Duodenal mucosa (tissue), 2 donors: ENCODE measurements around the gene LETM1.

Experiments used
- H3K27ac ChIP-seq: one replicate; pipeline ENCODE4 v1.7.0; 2013; ENCODE audit warnings: low read depth, low read length
- H3K27me3 ChIP-seq, 2 donors: one replicate each; pipeline ENCODE4 v1.7.0; 2013; ENCODE audit warnings: low read length in 2 of 2, control low read depth in 1 of 2; ENCODE audit not compliant: insufficient read depth in 2 of 2, control insufficient read depth in 1 of 2
- H3K36me3 ChIP-seq, 2 donors: one replicate each; pipeline ENCODE4 v1.7.0; 2013; ENCODE audit warnings: low read length in 2 of 2, control low read depth in 1 of 2; ENCODE audit not compliant: insufficient read depth in 2 of 2, control insufficient read depth in 1 of 2
- H3K4me1 ChIP-seq, 2 donors: one replicate each; pipeline ENCODE4 v1.7.0; 2013; ENCODE audit warnings: low read length in 2 of 2, control low read depth in 1 of 2; ENCODE audit not compliant: insufficient read depth in 2 of 2, control insufficient read depth in 1 of 2
- H3K4me3 ChIP-seq, 2 donors: one replicate each; pipeline ENCODE4 v1.7.0; 2013; ENCODE audit warnings: low read length in 2 of 2, low read depth in 1 of 2
- H3K9ac ChIP-seq, 2 donors: one replicate each; pipeline ENCODE4 v1.7.0; 2013; ENCODE audit warnings: low read length in 2 of 2, low read depth in 1 of 2
- H3K9me3 ChIP-seq, 2 donors: one replicate each; pipeline ENCODE4 v1.7.0; 2013; ENCODE audit warnings: low read length in 2 of 2, control low read depth in 1 of 2; ENCODE audit not compliant: control insufficient read depth in 1 of 2

Gene LETM1

DNA sequence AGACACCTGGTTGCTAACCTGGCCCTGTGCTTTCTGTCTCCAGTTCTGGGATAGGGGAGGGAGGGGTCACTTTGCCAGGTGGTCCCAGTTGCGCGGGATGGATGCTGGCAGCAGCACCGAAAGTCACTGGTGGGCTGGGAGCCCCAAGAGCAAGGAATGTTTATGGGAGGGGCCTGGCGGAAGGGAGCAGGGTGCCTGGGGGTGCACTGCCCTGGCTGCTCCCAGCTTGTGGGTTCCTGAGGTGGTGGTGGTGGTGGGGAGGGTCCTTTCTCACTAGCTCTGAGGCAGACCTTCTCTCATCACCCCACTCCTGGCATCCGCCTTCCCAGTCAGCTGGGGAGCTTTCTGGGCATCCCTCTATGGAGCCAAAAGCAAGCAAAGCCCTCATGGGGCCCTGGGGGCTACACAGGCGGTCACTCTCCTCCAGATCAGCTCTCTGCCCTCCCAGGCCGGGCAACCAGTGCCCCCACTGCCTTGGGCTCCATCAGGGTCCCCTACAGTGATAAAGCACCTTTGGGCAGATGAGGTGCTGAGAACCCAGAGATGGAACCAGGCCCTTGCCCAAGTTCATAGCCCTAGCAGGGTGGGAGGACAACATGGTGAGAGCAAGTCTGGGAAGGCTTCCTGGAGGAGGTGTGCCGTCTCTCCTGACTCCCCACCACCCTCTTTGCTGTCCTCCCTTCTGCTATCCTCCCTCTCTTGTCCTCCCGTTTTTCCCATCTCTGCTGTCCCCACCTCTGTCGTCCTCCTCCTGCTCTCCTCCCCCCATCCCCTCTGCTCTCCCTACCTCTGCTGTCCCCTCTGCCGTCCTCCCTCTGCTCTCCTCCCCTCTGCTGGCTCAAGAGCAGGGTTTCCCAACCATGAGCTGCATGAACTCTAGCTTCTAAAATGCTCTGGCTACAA lies 46.9 kb downstream of the LETM1 start:
- peaks cover 10 to 41% of the 10 kb centered on the region in 2 donors for H3K36me3 ChIP-seq
- no peak overlapping the region for H3K4me3 ChIP-seq
- H3K27me3 ChIP-seq = no peaks in the 10 kb centered on the region
- H3K4me1 ChIP-seq = no peaks in the 10 kb centered on the region
- no peak overlapping the region for H3K27ac ChIP-seq
- H3K9me3 ChIP-seq = no peaks in the 10 kb centered on the region
- no peak overlapping the region for H3K9ac ChIP-seq

DNA sequence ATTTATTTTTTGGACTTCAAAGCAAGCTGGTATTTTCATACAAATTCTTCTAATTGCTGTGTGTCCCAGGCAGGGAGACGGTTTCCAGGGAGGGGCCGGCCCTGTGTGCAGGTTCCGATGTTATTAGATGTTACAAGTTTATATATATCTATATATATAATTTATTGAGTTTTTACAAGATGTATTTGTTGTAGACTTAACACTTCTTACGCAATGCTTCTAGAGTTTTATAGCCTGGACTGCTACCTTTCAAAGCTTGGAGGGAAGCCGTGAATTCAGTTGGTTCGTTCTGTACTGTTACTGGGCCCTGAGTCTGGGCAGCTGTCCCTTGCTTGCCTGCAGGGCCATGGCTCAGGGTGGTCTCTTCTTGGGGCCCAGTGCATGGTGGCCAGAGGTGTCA lies 47.6 kb downstream of the LETM1 start:
- no peaks in the 10 kb centered on the region for H3K27me3 ChIP-seq
- H3K4me1 ChIP-seq = no peaks in the 10 kb centered on the region
- no peak overlapping the region for H3K9ac ChIP-seq
- no peak overlapping the region for H3K27ac ChIP-seq
- H3K4me3 ChIP-seq = no peak overlapping the region
- H3K36me3 ChIP-seq = peaks cover 3 to 39% of the 10 kb centered on the region in 2 donors
- H3K9me3 ChIP-seq = no peaks in the 10 kb centered on the region

DNA sequence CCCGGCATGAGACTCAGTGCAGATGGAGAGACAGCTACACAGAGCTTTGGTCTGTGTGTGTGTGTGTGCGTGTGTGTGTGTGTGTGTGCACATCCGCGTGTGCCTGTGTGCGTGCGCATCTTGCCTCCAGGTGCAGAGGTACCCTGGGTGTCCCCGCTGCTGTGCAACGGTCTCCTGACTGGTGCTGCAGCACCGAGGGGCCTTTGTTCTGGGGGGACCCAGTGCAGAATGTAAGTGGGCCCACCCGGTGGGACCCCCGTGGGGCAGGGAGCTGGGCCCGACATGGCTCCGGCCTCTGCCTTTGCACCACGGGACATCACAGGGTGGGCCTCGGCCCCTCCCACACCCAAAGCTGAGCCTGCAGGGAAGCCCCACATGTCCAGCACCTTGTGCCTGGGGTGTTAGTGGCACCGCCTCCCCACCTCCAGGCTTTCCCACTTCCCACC lies 48.6 kb downstream of the LETM1 start:
- Histone ChIP-seq H3K4me1 (no peaks in the 10 kb centered on the region), H3K27ac (no peak overlapping the region), H3K9me3 (no peaks in the 10 kb centered on the region), H3K27me3 (no peaks in the 10 kb centered on the region), H3K36me3 (peaks cover 0 to 31% of the 10 kb centered on the region in 2 donors), H3K4me3 (no peak overlapping the region), H3K9ac (no peak overlapping the region)

DNA sequence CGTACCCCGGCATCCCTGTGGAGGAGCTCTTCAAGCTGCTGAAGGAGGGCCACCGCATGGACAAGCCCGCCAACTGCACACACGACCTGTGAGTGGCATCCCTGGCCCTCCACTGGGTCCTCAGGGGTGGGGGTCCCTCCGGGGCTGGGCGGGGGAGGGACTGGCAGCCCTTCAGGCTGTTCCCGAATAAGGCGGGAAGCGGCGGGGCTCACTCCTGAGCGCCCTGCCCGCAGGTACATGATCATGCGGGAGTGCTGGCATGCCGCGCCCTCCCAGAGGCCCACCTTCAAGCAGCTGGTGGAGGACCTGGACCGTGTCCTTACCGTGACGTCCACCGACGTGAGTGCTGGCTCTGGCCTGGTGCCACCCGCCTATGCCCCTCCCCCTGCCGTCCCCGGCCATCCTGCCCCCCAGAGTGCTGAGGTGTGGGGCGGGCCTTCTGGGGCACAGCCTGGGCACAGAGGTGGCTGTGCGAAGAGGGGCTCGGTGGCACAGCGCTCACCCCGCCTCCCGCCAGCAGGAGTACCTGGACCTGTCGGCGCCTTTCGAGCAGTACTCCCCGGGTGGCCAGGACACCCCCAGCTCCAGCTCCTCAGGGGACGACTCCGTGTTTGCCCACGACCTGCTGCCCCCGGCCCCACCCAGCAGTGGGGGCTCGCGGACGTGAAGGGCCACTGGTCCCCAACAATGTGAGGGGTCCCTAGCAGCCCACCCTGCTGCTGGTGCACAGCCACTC lies 49.2 kb downstream of the LETM1 start:
- Histone ChIP-seq H3K4me1 (no peaks in the 10 kb centered on the region), H3K4me3 (no peak overlapping the region), H3K27me3 (no peaks in the 10 kb centered on the region), H3K9ac (no peak overlapping the region), H3K9me3 (no peaks in the 10 kb centered on the region), H3K27ac (no peak overlapping the region), H3K36me3 (peaks cover 0 to 32% of the 10 kb centered on the region in 2 donors)

DNA sequence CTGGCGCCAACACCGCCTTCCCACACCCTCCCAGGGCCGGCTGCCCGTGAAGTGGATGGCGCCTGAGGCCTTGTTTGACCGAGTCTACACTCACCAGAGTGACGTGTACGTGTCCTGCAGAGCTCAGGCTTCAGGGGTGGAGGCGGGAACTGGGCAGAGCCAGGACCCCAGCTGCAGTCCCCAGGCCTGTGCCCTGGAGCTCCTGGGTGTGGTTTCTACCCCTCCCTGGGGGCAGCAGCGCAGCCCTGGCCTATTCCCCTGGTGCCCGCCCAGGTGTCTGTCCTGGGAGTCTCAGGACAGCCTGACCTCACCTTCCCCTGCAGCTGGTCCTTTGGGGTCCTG lies 49.8 kb downstream of the LETM1 start:
- Histone ChIP-seq H3K27ac (no peak overlapping the region), H3K36me3 (peaks cover 0 to 33% of the 10 kb centered on the region in 2 donors)

DNA sequence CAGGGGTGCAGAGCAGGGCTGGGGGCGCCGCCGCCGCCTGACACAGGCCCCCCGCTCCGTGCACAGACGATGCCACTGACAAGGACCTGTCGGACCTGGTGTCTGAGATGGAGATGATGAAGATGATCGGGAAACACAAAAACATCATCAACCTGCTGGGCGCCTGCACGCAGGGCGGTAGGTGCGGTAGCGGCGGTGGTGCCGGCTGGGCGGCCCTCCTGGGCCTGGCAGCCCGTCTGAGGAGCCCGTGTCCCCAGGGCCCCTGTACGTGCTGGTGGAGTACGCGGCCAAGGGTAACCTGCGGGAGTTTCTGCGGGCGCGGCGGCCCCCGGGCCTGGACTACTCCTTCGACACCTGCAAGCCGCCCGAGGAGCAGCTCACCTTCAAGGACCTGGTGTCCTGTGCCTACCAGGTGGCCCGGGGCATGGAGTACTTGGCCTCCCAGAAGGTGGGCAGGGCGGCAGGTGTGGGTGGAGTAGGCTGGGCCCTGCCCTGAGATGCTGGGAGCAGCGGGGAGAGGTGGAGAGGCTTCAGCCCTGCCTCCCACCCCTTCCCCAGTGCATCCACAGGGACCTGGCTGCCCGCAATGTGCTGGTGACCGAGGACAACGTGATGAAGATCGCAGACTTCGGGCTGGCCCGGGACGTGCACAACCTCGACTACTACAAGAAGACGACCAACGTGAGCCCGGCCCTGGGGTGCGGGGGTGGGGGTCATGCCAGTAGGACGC lies 50.3 kb downstream of the LETM1 start:
- no peak overlapping the region for H3K9ac ChIP-seq
- H3K4me1 ChIP-seq = no peaks in the 10 kb centered on the region
- no peaks in the 10 kb centered on the region for H3K9me3 ChIP-seq
- H3K27me3 ChIP-seq = no peaks in the 10 kb centered on the region
- peaks cover 0 to 33% of the 10 kb centered on the region in 2 donors for H3K36me3 ChIP-seq
- H3K4me3 ChIP-seq = no peak overlapping the region
- H3K27ac ChIP-seq = no peak overlapping the region

More for the DNA sequence above, 49.8 kb downstream of the LETM1 start:
- no peaks in the 10 kb centered on the region for H3K27me3 ChIP-seq
- H3K9ac ChIP-seq = no peak overlapping the region
- H3K4me1 ChIP-seq = no peaks in the 10 kb centered on the region
- H3K9me3 ChIP-seq = no peaks in the 10 kb centered on the region
- H3K4me3 ChIP-seq = no peak overlapping the region

DNA sequence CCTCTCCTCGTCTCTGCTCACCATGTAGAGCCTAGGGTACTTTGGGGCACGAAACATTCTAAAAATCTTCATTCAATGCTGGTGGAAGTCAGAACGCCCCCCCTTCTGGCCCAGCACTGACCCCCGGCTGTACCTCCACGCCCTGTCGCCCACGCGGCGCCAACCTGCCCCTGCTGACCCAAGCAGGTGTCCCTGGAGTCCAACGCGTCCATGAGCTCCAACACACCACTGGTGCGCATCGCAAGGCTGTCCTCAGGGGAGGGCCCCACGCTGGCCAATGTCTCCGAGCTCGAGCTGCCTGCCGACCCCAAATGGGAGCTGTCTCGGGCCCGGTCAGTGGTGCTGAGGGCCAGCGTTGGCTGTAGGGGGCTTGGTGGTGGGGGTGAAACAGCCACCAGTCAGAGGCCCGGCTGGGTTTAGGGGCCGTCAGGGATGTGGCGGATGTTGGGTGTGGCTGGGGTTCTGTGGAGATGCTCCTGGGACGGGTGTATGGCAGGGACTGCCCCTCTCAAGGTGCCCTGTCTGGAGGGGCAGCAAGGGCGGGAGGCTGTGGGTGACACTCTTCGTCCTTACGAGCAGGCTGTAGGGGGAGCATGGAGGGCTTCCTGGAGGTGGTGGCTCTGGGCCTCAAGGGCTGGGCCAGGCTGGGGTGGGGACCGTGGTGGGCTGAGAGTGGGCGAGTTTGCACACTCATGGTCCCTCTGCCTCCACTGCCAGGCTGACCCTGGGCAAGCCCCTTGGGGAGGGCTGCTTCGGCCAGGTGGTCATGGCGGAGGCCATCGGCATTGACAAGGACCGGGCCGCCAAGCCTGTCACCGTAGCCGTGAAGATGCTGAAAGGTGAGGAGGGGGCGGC lies 51.1 kb downstream of the LETM1 start:
- Histone ChIP-seq H3K36me3 (peaks cover 0 to 33% of the 10 kb centered on the region in 2 donors), H3K27me3 (no peaks in the 10 kb centered on the region), H3K9me3 (no peaks in the 10 kb centered on the region), H3K27ac (no peak overlapping the region), H3K9ac (no peak overlapping the region), H3K4me3 (no peak overlapping the region), H3K4me1 (peaks cover 3 to 5% of the 10 kb centered on the region in 2 donors)

DNA sequence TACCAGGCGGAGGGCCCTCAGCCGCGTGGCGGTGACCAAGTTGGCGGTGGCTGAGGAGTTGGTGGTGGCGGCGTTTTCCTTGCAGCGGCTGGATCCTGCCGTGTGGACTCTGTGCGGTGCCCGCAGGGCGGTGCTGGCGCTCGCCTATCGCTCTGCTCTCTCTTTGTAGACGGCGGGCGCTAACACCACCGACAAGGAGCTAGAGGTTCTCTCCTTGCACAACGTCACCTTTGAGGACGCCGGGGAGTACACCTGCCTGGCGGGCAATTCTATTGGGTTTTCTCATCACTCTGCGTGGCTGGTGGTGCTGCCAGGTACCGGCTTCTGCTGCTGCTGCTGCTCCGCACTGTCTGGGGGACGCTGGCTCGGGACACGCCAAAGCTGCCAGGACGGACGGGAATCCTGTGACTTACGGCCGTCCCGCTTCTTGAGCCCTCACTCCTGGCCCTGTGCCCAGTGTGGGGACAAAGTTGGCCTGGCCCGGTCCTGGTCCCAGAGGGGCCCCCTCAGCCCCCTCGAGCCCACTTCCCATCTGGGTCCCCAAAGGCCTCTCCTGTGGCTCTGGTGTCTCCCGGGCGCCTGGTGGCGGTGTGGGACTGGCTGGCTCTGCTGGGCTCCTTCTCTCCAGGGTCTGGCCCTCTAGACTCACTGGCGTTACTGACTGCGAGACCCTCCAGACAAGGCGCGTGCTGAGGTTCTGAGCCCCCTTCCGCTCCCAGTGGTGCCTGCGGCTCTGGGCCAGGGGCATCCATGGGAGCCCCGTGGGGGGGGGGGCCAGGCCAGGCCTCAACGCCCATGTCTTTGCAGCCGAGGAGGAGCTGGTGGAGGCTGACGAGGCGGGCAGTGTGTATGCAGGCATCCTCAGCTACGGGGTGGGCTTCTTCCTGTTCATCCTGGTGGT lies 52.2 kb downstream of the LETM1 start:
- peaks cover 13 to 16% of the 10 kb centered on the region in 2 donors for H3K4me1 ChIP-seq
- no peak overlapping the region for H3K4me3 ChIP-seq

More for the DNA sequence above, 52.2 kb downstream of the LETM1 start:
- Histone ChIP-seq H3K27me3 (no peaks in the 10 kb centered on the region), H3K9ac (no peak overlapping the region), H3K36me3 (peaks cover 0 to 33% of the 10 kb centered on the region in 2 donors), H3K9me3 (no peaks in the 10 kb centered on the region), H3K27ac (no peak overlapping the region)
